HepG2 (cell line): ENCODE data around the gene PHKB. TPM values are rescaled to one million over a fixed set of nuclear protein-coding genes. Genes with fewer than 3 reads are reported as not detected.

Source experiments
- AGO1 ChIP-seq: fragments of 200-400 bp; formaldehyde crosslinking; IDR thresholded peaks from 2 replicates; pipeline ENCODE4 v1.6.1; 2017; ENCODE audit warnings: mild to moderate bottlenecking, low read depth, low read length, moderate library complexity; ENCODE audit not compliant: poor library complexity, severe bottlenecking
- BORCS8-MEF2B ChIP-seq: sonication (generic); formaldehyde crosslinking; IDR thresholded peaks from 2 replicates; pipeline ENCODE4 v1.8.0; 2022; ENCODE audit warnings: mild to moderate bottlenecking, missing genetic modification reagents
- GATAD1 ChIP-seq: IDR thresholded peaks from 2 replicates; pipeline ENCODE4 v1.6.1; 2016; ENCODE audit warnings: missing genetic modification reagents, missing compliant biosample characterization
- HHEX ChIP-seq: IDR thresholded peaks from 2 replicates; pipeline ENCODE4 v1.6.1; 2016; ENCODE audit warnings: control low read depth
- IRX3 ChIP-seq: sonication (generic); formaldehyde crosslinking; IDR thresholded peaks from 2 replicates; pipeline ENCODE4 v1.8.1; 2023; ENCODE audit warnings: mild to moderate bottlenecking, low read depth, missing genetic modification reagents, borderline replicate concordance
- SALL2 ChIP-seq: sonication (generic); formaldehyde crosslinking; IDR thresholded peaks from 2 replicates; pipeline ENCODE4 v1.8.1; 2023; ENCODE audit warnings: mild to moderate bottlenecking, missing genetic modification reagents, inconsistent platforms
- TGIF2 ChIP-seq: IDR thresholded peaks from 2 replicates; pipeline ENCODE4 v1.6.1; 2016; ENCODE audit warnings: control low read depth, missing compliant biosample characterization
- ZMYM3 ChIP-seq: sonication (generic); formaldehyde crosslinking; IDR thresholded peaks from 2 replicates; pipeline ENCODE4 v1.5.1; 2020; ENCODE audit warnings: mild to moderate bottlenecking, missing genetic modification reagents
- ZNF256 ChIP-seq: sonication (generic); formaldehyde crosslinking; conservative IDR thresholded peaks from 2 replicates; pipeline ENCODE4 v1.4.0; 2020; ENCODE audit warnings: missing genetic modification reagents
- ZNF260 ChIP-seq: sonication (generic); formaldehyde crosslinking; IDR thresholded peaks from 2 replicates; pipeline ENCODE4 v1.4.0; 2020; ENCODE audit warnings: missing genetic modification reagents, low read depth, mild to moderate bottlenecking, borderline replicate concordance
- ZNF543 ChIP-seq: sonication (generic); formaldehyde crosslinking; IDR thresholded peaks from 2 replicates; pipeline ENCODE4 v1.4.0; 2020; ENCODE audit warnings: mild to moderate bottlenecking, missing genetic modification reagents
- ZNF766 ChIP-seq: sonication (generic); formaldehyde crosslinking; IDR thresholded peaks from 2 replicates; pipeline ENCODE4 v1.5.0; 2020; ENCODE audit warnings: missing genetic modification reagents, borderline replicate concordance
- ZNF782 ChIP-seq: sonication (generic); formaldehyde crosslinking; IDR thresholded peaks from 2 replicates; pipeline ENCODE4 v1.4.0; 2020; ENCODE audit warnings: missing genetic modification reagents, mild to moderate bottlenecking, borderline replicate concordance
- ZNF879 ChIP-seq: sonication (generic); formaldehyde crosslinking; IDR thresholded peaks from 2 replicates; pipeline ENCODE4 v1.8.1; 2023; ENCODE audit warnings: missing genetic modification reagents
- polyA plus RNA-seq, 8 experiments: library from polyadenylated mRNA; depleted of rRNA in 3 of 8; stranded (reverse) in 7 of 8; unstranded in 1 of 8; fragments of >200 nt; fragmentation: Illumina TruSeq in 4 of 8; extraction: Trizol in 4 of 8; gene quantifications; 2 replicates each; pipeline versions ENCODE4 v1.2.1 to v1.2.3, GENCODE V29; 2011 to 2016; ENCODE audit warnings: low read depth in 4 of 8, missing spikeins in 1 of 8, mixed read lengths in 1 of 8; ENCODE audit not compliant: insufficient read depth in 1 of 8
- total RNA-seq, 5 experiments: library from RNA; depleted of rRNA; stranded (reverse); fragments of >200 nt; fragmentation: Illumina TruSeq; extraction: Trizol; gene quantifications; 2 replicates each; pipeline ENCODE4 v1.2.3, GENCODE V29; 2016; ENCODE audit warnings: low read depth in 1 of 5
- TF ChIP-seq, protein P1 (sequence below): IDR thresholded peaks from 2 replicates; pipeline ENCODE4 v1.6.1; 2016; ENCODE audit warnings: low read depth, missing genetic modification reagents, missing compliant biosample characterization
- TF ChIP-seq, protein P2 (sequence below): sonication (generic); formaldehyde crosslinking; IDR thresholded peaks from 2 replicates; pipeline ENCODE4 v1.4.0; 2020; ENCODE audit warnings: missing genetic modification reagents
- TF ChIP-seq, protein P3 (sequence below): sonication (generic); formaldehyde crosslinking; IDR thresholded peaks from 2 replicates; pipeline ENCODE4 v1.4.0; 2020; ENCODE audit warnings: missing genetic modification reagents
- TF ChIP-seq, protein P4 (sequence below), 2 experiments: sonication (generic) in 1 of 2; formaldehyde crosslinking in 1 of 2; IDR thresholded peaks; 2 replicates each; pipeline versions ENCODE4 v1.4.0 to v1.6.1; 2018 to 2020; ENCODE audit warnings: missing genetic modification reagents in 2 of 2, borderline replicate concordance in 1 of 2, low read depth in 1 of 2, mild to moderate bottlenecking in 1 of 2, missing biosample characterization in 1 of 2

PHKB gene
- total and polyA plus RNA-seq, 2 of the 13 experiments (the other 11 are each of a cell fraction or from before 2014, with no cell fraction given), result 66.0 to 80.8 TPM

DNA sequence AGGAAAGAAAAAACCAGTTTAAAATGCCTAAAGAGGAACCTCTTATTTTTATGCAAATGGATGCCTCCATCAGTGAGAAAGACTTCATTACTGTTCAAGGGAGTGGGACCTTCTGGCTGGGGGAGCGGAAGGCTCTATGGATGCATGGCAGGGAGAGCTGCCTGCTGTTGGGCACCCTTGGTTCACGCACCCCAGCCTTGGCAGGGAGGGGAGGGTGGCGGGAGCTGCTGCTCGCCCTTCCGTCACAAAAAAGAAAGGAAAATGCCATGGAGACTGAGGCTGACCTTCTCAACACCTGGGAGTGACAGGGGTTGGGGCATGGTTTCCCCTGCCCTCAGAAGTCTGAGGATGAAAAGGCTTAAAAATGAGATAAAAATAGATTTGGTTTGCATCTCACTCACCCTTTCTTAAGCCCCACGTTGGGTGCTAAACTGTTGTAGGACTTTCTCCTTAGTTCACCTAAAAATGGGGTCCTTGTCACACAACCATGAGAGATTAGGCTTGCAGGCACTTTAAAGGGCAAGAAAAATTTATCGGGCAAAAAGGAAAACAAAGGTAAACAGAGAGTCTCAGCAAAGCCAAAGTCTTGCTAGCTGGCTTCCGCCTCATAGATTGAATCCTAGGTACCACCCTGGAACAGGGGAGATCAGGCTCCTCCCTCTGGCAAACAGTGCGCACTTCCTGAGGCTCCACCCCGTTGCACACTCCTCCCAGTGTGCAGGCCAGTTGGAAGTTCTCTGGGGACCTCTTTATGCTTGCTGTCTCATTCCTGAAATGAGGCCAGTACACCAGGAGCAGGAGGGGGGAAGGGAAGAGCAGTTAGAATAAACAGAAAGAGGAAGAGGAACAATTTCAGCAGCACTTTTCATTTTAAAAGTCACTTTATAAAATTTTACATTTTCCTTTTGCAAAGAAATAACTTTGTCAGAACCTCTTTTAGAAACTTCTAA lies 31.6 kb downstream of the PHKB start (continued):
- TF ChIP-seq, protein P1, sequence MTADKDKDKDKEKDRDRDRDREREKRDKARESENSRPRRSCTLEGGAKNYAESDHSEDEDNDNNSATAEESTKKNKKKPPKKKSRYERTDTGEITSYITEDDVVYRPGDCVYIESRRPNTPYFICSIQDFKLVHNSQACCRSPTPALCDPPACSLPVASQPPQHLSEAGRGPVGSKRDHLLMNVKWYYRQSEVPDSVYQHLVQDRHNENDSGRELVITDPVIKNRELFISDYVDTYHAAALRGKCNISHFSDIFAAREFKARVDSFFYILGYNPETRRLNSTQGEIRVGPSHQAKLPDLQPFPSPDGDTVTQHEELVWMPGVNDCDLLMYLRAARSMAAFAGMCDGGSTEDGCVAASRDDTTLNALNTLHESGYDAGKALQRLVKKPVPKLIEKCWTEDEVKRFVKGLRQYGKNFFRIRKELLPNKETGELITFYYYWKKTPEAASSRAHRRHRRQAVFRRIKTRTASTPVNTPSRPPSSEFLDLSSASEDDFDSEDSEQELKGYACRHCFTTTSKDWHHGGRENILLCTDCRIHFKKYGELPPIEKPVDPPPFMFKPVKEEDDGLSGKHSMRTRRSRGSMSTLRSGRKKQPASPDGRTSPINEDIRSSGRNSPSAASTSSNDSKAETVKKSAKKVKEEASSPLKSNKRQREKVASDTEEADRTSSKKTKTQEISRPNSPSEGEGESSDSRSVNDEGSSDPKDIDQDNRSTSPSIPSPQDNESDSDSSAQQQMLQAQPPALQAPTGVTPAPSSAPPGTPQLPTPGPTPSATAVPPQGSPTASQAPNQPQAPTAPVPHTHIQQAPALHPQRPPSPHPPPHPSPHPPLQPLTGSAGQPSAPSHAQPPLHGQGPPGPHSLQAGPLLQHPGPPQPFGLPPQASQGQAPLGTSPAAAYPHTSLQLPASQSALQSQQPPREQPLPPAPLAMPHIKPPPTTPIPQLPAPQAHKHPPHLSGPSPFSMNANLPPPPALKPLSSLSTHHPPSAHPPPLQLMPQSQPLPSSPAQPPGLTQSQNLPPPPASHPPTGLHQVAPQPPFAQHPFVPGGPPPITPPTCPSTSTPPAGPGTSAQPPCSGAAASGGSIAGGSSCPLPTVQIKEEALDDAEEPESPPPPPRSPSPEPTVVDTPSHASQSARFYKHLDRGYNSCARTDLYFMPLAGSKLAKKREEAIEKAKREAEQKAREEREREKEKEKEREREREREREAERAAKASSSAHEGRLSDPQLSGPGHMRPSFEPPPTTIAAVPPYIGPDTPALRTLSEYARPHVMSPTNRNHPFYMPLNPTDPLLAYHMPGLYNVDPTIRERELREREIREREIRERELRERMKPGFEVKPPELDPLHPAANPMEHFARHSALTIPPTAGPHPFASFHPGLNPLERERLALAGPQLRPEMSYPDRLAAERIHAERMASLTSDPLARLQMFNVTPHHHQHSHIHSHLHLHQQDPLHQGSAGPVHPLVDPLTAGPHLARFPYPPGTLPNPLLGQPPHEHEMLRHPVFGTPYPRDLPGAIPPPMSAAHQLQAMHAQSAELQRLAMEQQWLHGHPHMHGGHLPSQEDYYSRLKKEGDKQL, result no peak
- TF ChIP-seq, protein P2, sequence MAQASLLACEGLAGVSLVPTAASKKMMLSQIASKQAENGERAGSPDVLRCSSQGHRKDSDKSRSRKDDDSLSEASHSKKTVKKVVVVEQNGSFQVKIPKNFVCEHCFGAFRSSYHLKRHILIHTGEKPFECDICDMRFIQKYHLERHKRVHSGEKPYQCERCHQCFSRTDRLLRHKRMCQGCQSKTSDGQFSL (CRISPR knock-in tag), result no peak
- TF ChIP-seq ZMYM3 (CRISPR knock-in tag), result 0 out of 2 replicates have a peak, but pooled peaks have one; percentile 35
- TF ChIP-seq AGO1, result no peak
- no peak for TF ChIP-seq IRX3 (CRISPR knock-in tag)
- TF ChIP-seq BORCS8-MEF2B (CRISPR knock-in tag), result no peak
- no peak for TF ChIP-seq HHEX (CRISPR knock-in tag)
- peak; percentile 28; the same call in 1 of the 2 replicates for TF ChIP-seq SALL2 (CRISPR knock-in tag)
- TF ChIP-seq ZNF543 (CRISPR knock-in tag), result peak; percentile 97
- 0 out of 2 replicates have a peak, but pooled peaks have one; percentile 60 for TF ChIP-seq ZNF766 (CRISPR knock-in tag)
- peak; percentile 65; the same call in 1 of the 2 replicates for TF ChIP-seq TGIF2 (CRISPR knock-in tag)
- TF ChIP-seq ZNF879 (CRISPR knock-in tag), result no peak
- TF ChIP-seq GATAD1 (CRISPR knock-in tag), result peak; percentile 29; the same call in 1 of the 2 replicates
- TF ChIP-seq ZNF260 (CRISPR knock-in tag), result no peak
- peak; percentile 27; the same call in 1 of the 2 replicates for TF ChIP-seq ZNF782 (CRISPR knock-in tag)
- no peak for TF ChIP-seq ZNF256
- TF ChIP-seq, protein P3, sequence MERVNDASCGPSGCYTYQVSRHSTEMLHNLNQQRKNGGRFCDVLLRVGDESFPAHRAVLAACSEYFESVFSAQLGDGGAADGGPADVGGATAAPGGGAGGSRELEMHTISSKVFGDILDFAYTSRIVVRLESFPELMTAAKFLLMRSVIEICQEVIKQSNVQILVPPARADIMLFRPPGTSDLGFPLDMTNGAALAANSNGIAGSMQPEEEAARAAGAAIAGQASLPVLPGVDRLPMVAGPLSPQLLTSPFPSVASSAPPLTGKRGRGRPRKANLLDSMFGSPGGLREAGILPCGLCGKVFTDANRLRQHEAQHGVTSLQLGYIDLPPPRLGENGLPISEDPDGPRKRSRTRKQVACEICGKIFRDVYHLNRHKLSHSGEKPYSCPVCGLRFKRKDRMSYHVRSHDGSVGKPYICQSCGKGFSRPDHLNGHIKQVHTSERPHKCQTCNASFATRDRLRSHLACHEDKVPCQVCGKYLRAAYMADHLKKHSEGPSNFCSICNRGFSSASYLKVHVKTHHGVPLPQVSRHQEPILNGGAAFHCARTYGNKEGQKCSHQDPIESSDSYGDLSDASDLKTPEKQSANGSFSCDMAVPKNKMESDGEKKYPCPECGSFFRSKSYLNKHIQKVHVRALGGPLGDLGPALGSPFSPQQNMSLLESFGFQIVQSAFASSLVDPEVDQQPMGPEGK (CRISPR knock-in tag), result 0 out of 2 replicates have a peak, but pooled peaks have one; percentile 46
- TF ChIP-seq, protein P4, sequence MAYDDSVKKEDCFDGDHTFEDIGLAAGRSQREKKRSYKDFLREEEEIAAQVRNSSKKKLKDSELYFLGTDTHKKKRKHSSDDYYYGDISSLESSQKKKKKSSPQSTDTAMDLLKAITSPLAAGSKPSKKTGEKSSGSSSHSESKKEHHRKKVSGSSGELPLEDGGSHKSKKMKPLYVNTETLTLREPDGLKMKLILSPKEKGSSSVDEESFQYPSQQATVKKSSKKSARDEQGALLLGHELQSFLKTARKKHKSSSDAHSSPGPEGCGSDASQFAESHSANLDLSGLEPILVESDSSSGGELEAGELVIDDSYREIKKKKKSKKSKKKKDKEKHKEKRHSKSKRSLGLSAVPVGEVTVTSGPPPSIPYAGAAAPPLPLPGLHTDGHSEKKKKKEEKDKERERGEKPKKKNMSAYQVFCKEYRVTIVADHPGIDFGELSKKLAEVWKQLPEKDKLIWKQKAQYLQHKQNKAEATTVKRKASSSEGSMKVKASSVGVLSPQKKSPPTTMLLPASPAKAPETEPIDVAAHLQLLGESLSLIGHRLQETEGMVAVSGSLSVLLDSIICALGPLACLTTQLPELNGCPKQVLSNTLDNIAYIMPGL (CRISPR knock-in tag; IDR thresholded peaks at IDR 0.05; ENCODE audit: borderline replicate concordance in 1 of 2, low read depth in 1 of 2), result peak; percentile 30 to 56; a peak in 2 of 4 replicates
